SH-SY5Y (cell line): ENCODE measurements around the gene ADPGK.

ENCODE experiments used
- GATA2 ChIP-seq: IDR thresholded peaks from 2 replicates; pipeline ENCODE4 v1.6.1; 2011; ENCODE audit warnings: mild to moderate bottlenecking, low read depth, low read length
- GATA3 ChIP-seq: IDR thresholded peaks from 2 replicates; pipeline ENCODE4 v1.6.1; 2011; ENCODE audit warnings: low read depth, mild to moderate bottlenecking, low read length, moderate library complexity

The ADPGK gene

GRCh38 chr15:72797338-72797689, 13.8 kb upstream of the ADPGK start:
- TF ChIP-seq GATA3, result no peak
- TF ChIP-seq GATA2, result no peak

- TF ChIP-seq GATA3 (no peak), GATA2 (no peak)
Observed at GRCh38 chr15:72796515-72797337, 13.2 kb upstream of the ADPGK start.

- TF ChIP-seq GATA3 (no peak), GATA2 (no peak)
Observed at GRCh38 chr15:72796210-72796514, 12.6 kb upstream of the ADPGK start.

GRCh38 chr15:72793766-72794660, 10.5 kb upstream of the ADPGK start:
- TF ChIP-seq GATA2, result no peak
- no peak for TF ChIP-seq GATA3

- TF ChIP-seq GATA2, result no peak
- no peak for TF ChIP-seq GATA3
Observed at GRCh38 chr15:72792431-72792830, 8.9 kb upstream of the ADPGK start.

- TF ChIP-seq GATA3 (no peak), GATA2 (no peak)
Observed at GRCh38 chr15:72790302-72790910, 6.8 kb upstream of the ADPGK start.

- TF ChIP-seq GATA2 (no peak), GATA3 (no peak)
Observed at GRCh38 chr15:72787526-72787925, 4.0 kb upstream of the ADPGK start.

GRCh38 chr15:72786676-72787345, 3.3 kb upstream of the ADPGK start:
- TF ChIP-seq GATA3 (no peak), GATA2 (no peak)

- no peak for TF ChIP-seq GATA2
- TF ChIP-seq GATA3, result no peak
Observed at GRCh38 chr15:72786242-72786641, 2.7 kb upstream of the ADPGK start.

- TF ChIP-seq GATA3 (no peak), GATA2 (no peak)
Observed at GRCh38 chr15:72785841-72786240, 2.3 kb upstream of the ADPGK start.

GRCh38 chr15:72785432-72785831, 1.9 kb upstream of the ADPGK start:
- TF ChIP-seq GATA3 (no peak), GATA2 (no peak)

- TF ChIP-seq GATA3, result no peak
- TF ChIP-seq GATA2, result no peak
Observed at GRCh38 chr15:72784456-72784876, 908 bp upstream of the ADPGK start.

- TF ChIP-seq GATA2, result no peak
- no peak for TF ChIP-seq GATA3
Observed at GRCh38 chr15:72783004-72783639, 436 bp downstream of the ADPGK start.
